SK-N-SH (cell line): Measurements from ENCODE around the gene POLA1.

Source experiments
- EZH2phosphoT487 ChIP-seq: fragments of 200-600 bp; sonication (generic); IDR thresholded peaks from 2 replicates; pipeline ENCODE4 v1.6.1; 2017; ENCODE audit warnings: low read depth, mixed run types, mild to moderate bottlenecking, antibody characterized with exemption, moderate library complexity, borderline replicate concordance
- GABPA ChIP-seq: IDR thresholded peaks from 2 replicates; pipeline ENCODE4 v1.4.0; 2012; ENCODE audit warnings: low read depth, mild to moderate bottlenecking
- MEF2A ChIP-seq: IDR thresholded peaks from 2 replicates; pipeline ENCODE4 v1.4.0; 2012; ENCODE audit warnings: low read depth, borderline replicate concordance
- MXI1 ChIP-seq: IDR thresholded peaks from 2 replicates; pipeline ENCODE4 v1.6.1; 2012; ENCODE audit warnings: mild to moderate bottlenecking, low read depth, low read length, improper control_type of control experiment
- NFIC ChIP-seq: IDR thresholded peaks from 2 replicates; pipeline ENCODE4 v1.4.0; 2012; ENCODE audit warnings: borderline replicate concordance
- POLR2AphosphoS5 ChIP-seq: IDR thresholded peaks from 2 replicates; pipeline ENCODE4 v1.6.1; 2012; ENCODE audit warnings: low read depth, low read length
- TF ChIP-seq, protein P1 (sequence below): fragments of 200-600 bp; sonication (generic); IDR thresholded peaks from 2 replicates; pipeline ENCODE4 v1.6.1; 2017; ENCODE audit warnings: antibody characterized with exemption, mild to moderate bottlenecking, moderate library complexity
- TF ChIP-seq, protein P2 (sequence below): IDR thresholded peaks from 2 replicates; pipeline ENCODE4 v1.6.1; 2012; ENCODE audit warnings: mild to moderate bottlenecking, low read depth, low read length, moderate library complexity
- TF ChIP-seq, protein P3 (sequence below): IDR thresholded peaks from 2 replicates; pipeline ENCODE4 v1.4.0; 2012; ENCODE audit warnings: low read depth, borderline replicate concordance

DNA sequence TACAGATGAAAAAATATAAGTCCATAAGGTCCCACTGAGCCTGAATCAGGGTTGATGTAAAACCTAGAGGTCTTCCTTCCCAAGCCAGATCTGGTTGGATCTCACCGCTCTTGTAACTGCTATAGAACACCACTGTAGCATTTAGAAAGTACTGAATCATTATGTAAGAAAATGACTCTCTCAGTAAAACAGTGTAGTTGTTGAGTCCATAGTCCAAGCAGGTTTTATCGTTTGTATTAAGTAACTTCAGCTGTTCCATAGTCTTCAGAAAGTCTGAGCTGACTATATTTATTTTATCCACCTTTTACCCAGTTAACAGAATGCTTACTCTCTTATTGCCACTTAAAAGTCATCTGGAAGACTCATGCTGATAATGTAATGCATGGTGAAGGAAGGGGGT, 82.2 kb downstream of the POLA1 start:
- no peak for TF ChIP-seq POLR2AphosphoS5
- TF ChIP-seq, protein P1, sequence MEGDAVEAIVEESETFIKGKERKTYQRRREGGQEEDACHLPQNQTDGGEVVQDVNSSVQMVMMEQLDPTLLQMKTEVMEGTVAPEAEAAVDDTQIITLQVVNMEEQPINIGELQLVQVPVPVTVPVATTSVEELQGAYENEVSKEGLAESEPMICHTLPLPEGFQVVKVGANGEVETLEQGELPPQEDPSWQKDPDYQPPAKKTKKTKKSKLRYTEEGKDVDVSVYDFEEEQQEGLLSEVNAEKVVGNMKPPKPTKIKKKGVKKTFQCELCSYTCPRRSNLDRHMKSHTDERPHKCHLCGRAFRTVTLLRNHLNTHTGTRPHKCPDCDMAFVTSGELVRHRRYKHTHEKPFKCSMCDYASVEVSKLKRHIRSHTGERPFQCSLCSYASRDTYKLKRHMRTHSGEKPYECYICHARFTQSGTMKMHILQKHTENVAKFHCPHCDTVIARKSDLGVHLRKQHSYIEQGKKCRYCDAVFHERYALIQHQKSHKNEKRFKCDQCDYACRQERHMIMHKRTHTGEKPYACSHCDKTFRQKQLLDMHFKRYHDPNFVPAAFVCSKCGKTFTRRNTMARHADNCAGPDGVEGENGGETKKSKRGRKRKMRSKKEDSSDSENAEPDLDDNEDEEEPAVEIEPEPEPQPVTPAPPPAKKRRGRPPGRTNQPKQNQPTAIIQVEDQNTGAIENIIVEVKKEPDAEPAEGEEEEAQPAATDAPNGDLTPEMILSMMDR: no peak
- no peak for TF ChIP-seq NFIC
- TF ChIP-seq, protein P2, sequence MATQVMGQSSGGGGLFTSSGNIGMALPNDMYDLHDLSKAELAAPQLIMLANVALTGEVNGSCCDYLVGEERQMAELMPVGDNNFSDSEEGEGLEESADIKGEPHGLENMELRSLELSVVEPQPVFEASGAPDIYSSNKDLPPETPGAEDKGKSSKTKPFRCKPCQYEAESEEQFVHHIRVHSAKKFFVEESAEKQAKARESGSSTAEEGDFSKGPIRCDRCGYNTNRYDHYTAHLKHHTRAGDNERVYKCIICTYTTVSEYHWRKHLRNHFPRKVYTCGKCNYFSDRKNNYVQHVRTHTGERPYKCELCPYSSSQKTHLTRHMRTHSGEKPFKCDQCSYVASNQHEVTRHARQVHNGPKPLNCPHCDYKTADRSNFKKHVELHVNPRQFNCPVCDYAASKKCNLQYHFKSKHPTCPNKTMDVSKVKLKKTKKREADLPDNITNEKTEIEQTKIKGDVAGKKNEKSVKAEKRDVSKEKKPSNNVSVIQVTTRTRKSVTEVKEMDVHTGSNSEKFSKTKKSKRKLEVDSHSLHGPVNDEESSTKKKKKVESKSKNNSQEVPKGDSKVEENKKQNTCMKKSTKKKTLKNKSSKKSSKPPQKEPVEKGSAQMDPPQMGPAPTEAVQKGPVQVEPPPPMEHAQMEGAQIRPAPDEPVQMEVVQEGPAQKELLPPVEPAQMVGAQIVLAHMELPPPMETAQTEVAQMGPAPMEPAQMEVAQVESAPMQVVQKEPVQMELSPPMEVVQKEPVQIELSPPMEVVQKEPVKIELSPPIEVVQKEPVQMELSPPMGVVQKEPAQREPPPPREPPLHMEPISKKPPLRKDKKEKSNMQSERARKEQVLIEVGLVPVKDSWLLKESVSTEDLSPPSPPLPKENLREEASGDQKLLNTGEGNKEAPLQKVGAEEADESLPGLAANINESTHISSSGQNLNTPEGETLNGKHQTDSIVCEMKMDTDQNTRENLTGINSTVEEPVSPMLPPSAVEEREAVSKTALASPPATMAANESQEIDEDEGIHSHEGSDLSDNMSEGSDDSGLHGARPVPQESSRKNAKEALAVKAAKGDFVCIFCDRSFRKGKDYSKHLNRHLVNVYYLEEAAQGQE: no peak
- TF ChIP-seq MXI1: no peak
- TF ChIP-seq GABPA: no peak
- TF ChIP-seq MEF2A: no peak
- TF ChIP-seq EZH2phosphoT487: no peak
- TF ChIP-seq, protein P3, sequence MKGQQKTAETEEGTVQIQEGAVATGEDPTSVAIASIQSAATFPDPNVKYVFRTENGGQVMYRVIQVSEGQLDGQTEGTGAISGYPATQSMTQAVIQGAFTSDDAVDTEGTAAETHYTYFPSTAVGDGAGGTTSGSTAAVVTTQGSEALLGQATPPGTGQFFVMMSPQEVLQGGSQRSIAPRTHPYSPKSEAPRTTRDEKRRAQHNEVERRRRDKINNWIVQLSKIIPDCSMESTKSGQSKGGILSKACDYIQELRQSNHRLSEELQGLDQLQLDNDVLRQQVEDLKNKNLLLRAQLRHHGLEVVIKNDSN: no peak
